GM12873 (cell line): ENCODE data around the gene CCDC82.

Experiments used
- TF ChIP-seq, protein P1 (sequence below): IDR thresholded peaks from 2 replicates; pipeline ENCODE4 v1.5.1; 2012; ENCODE audit warnings: low read depth, mild to moderate bottlenecking, moderate library complexity, low read length, control low read depth; ENCODE audit not compliant: insufficient read depth; ENCODE audit errors: missing control alignments

CCDC82 gene

GRCh38 chr11:96384156-96384555 lies 5.6 kb downstream of the CCDC82 start:
- TF ChIP-seq, protein P1, sequence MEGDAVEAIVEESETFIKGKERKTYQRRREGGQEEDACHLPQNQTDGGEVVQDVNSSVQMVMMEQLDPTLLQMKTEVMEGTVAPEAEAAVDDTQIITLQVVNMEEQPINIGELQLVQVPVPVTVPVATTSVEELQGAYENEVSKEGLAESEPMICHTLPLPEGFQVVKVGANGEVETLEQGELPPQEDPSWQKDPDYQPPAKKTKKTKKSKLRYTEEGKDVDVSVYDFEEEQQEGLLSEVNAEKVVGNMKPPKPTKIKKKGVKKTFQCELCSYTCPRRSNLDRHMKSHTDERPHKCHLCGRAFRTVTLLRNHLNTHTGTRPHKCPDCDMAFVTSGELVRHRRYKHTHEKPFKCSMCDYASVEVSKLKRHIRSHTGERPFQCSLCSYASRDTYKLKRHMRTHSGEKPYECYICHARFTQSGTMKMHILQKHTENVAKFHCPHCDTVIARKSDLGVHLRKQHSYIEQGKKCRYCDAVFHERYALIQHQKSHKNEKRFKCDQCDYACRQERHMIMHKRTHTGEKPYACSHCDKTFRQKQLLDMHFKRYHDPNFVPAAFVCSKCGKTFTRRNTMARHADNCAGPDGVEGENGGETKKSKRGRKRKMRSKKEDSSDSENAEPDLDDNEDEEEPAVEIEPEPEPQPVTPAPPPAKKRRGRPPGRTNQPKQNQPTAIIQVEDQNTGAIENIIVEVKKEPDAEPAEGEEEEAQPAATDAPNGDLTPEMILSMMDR, result no peak

- TF ChIP-seq, protein P1, result no peak
Measured at GRCh38 chr11:96376796-96377195, 12.9 kb downstream of the CCDC82 start.

DNA sequence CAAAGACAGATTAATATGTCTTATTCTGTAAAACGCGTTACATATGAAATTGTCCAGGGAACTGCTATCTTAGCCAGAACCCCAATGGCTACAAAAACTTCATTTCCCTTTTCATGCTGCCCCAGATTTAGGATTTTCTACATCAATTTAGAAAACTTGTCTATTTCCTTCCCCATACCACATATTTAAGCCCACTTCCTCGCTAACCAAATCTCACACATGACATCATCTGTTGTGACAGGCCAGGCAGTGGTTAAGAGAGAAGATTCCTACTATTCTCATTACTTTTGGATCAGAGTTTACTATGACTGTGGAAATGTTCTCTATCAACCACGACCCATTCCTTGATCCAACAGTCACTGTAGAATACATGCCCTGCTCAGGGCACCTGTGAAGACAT lies 15.9 kb downstream of the CCDC82 start:
- TF ChIP-seq, protein P1, result no peak

DNA sequence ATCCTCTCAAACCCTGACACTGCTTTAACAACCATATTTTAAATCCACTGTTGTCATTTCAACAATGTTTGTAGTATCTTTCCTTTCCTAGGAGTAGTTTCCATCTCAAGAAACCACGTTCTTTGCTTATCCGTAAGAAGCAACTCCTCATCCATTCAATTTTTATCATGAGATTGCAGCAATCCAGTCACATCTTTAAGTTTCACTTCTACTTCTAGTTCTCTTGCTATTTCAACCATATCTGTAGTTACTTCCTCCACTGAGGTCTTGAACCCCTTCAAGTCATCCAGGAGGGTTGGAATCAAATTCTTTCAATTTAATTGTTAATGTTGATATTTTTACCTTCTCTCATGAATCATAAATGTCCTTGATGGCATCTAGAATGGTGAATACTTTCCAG lies 22.4 kb downstream of the CCDC82 start:
- TF ChIP-seq, protein P1, result no peak

GRCh38 chr11:96366024-96366423 lies 23.7 kb downstream of the CCDC82 start:
- TF ChIP-seq, protein P1, result no peak

GRCh38 chr11:96365493-96365892 lies 24.2 kb downstream of the CCDC82 start:
- TF ChIP-seq, protein P1, result no peak

- TF ChIP-seq, protein P1, result no peak
Measured at GRCh38 chr11:96361778-96362177, 27.9 kb downstream of the CCDC82 start.
